HG02840 (cell line): ENCODE results near the gene KCNC4.

Experiments
- ATAC-seq: cut with Tn5 transposase; IDR thresholded peaks from one replicate; pipeline ENCODE4 v1.9.1; 2021; ENCODE audit warnings: mild to moderate bottlenecking, moderate library complexity, moderate number of reproducible peaks; ENCODE audit not compliant: unreplicated experiment, low FRiP score

Gene KCNC4

DNA sequence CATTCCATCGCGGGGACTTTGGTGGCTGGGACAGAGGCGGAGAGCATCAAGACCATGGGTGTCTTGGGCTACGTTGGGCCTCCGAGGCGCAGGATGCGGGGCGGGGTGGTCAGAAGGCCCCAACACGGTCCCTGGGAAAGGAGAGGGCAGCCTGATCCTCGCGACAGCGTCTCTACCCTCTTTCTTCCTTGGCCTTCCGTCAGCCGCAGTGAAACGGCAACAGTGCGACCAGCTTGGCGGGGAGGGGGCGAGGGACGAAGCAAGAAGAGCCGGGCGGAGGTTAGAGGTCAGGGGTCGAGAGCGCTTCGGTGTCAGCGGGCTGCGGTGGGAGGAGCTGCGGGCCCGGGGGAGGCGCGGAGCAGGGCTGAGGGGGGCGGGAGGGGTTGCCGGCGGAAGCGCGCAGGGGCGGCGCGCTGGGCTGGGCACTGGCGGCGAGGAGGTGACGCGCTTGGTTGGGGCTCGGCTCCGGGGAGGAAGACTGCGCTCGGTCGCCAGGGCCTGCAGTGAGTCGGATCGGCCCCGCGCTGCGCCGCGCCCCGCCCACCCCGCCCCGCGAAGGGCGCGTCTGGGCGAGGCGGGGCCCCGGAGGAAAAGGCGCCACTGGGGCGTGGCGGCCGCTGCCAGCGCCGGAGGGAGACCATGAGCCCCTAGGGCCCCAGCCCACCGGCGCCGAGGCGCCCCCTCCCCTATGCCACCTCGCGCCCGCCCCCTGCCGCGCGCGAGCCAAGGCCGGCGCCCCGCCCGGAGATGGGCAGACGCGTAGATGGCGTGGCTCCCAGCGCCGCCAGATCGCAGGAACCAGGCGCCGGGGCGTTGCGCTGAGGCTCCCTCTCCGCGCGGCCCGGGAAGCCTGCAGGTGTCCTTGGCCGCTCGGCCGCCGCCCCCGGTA is at the start of gene KCNC4:
KCNC4 (plus strand) TSS at position 600 of the 889 bp plus-strand sequence. CDS start 1,186 bp downstream, outside the sequence.
- ATAC-seq = peak; percentile 66

GRCh38 chr1:110160538-110161100 is 49.5 kb upstream of the KCNC4 start:
- ATAC-seq = no peak

- no peak for ATAC-seq
Measured at GRCh38 chr1:110161165-110161564, 48.9 kb upstream of the KCNC4 start.

GRCh38 chr1:110161849-110162248 is 48.3 kb upstream of the KCNC4 start:
- ATAC-seq = no peak

GRCh38 chr1:110163591-110163990 is 46.5 kb upstream of the KCNC4 start:
- no peak for ATAC-seq

DNA sequence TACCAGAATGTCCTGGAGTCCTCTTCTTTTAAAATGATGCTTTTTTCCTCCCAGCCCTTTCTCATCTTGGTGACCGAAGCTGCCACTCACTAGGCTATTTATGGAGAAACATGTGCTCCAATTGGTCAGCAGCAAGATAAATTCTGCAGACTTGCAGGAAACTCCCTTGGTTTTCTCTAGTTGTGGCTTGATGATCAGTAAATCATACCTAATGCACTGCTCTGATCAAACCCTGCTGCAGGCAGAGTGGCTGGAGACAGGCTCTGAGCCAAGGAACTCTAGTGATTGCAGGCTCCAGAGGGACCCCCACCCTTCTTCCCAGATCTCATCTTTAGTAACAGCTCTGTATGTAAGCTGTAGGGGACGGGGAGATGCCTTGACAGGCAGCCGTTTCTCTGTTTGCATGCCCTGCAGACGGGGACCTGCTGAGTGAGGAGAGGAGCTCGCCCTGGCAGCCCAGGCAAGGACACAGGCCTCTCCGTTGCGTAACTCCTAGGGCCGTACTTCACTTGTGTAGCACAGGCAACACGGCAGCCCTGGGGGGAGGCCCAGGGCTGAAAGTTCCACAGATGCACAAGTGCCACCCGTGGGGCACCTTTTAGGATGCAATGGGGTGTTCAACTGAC is 45.3 kb upstream of the KCNC4 start:
- no peak for ATAC-seq

GRCh38 chr1:110165761-110166231 is 44.3 kb upstream of the KCNC4 start:
- no peak for ATAC-seq

DNA sequence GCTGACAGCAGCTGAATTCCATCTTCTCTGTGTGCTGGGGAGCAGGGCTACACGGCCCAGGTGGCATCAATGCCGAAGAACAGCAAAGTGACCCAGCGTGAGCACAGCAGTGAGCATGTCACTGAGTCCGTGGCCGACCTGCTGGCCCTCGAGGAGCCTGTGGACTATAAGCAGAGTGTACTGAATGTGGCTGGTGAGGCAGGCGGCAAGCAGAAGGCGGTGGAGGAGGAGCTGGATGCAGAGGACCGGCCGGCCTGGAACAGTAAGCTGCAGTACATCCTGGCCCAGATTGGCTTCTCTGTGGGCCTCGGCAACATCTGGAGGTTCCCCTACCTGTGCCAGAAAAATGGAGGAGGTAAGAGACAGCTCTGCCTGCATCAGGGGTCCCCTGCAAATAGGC is 43.3 kb upstream of the KCNC4 start:
- ATAC-seq = no peak

GRCh38 chr1:110170766-110171733 is 39.1 kb upstream of the KCNC4 start:
- ATAC-seq = no peak

DNA sequence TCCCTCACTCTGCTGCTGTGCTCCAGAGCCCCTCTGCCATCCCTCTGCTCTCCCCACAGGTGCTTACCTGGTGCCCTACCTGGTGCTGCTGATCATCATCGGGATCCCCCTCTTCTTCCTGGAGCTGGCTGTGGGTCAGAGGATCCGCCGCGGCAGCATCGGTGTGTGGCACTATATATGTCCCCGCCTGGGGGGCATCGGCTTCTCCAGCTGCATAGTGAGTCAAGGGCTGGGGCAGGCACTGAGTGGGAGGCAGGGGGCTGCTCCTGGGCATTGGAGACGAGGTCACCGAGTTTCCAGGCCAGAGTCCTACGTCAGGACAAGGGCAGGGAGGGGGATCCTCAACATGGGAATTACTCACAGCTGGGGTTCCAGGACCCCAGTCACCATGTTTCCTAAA is 38.1 kb upstream of the KCNC4 start:
- ATAC-seq = no peak

DNA sequence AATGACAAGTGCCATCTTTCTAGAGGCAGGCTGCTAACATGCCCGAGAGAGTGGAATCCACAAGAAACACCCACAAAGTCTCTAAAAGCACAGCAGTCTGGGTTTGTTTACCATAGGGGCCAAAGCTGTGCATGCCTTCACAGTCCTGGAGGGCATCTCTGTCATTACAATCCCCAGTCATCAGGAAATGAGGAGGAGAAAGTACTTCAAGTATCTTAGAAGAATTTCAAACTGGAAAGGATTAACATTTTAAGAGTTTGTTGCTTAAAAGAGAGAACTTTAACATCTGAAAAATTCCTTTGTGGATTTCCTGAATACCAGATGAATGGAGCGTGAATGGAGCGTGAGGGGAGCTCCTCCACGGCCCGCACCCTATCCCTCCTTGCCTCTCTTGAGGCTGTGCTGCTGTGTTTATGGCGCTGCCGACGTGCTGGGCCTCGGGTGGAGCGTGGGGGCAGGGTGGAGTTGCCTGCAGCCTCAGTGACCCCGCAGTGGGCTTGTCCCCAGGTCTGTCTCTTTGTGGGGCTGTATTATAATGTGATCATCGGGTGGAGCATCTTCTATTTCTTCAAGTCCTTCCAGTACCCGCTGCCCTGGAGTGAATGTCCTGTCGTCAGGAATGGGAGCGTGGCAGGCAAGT is 36.5 kb upstream of the KCNC4 start:
- no peak for ATAC-seq

GRCh38 chr1:110174961-110175360 is 35.2 kb upstream of the KCNC4 start:
- ATAC-seq = no peak

- no peak for ATAC-seq
Measured at GRCh38 chr1:110176299-110176956, 33.7 kb upstream of the KCNC4 start.

DNA sequence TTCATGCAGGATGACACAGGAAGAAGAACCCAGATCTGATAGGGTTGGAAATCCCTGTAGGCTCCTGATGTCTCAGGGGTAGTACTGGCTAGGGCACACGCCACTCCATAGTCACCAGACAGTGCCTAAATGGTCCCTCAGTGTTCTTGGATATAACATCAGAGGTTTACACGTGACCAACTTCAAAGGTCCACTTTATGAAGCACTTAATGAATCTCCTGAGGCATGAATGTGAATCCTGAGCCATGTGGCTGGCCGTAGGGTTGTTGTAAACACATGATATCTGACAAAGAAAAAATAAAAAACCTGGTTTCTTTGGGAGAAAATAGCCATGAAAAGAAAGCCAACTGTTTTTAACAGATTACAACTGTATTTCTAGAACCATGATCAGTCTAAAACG is 32.3 kb upstream of the KCNC4 start:
- ATAC-seq = no peak

GRCh38 chr1:110183642-110184167 is 26.4 kb upstream of the KCNC4 start:
- no peak for ATAC-seq

- ATAC-seq = no peak
Measured at GRCh38 chr1:110184446-110184845, 25.7 kb upstream of the KCNC4 start.

GRCh38 chr1:110185181-110185580 is 24.9 kb upstream of the KCNC4 start:
- ATAC-seq = no peak

DNA sequence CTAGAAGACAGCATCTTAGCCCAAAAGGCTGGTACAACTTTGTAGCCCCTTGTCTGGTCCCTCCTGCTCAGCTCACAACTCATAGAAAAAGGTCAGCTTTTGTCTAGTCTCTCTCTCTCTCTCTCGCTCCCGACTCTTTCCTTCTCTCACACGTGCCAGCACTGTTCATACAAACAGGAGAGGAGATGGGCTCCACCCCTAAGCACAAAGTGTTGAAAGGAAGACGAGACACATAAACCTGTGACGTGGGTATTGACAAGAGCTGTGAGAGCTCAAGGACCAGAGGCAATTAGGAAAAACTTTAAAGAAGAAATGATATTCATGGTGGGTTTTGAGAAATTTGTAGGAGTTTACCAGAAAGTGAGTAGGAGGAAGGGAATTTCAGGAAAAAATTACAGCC is 23.6 kb upstream of the KCNC4 start:
- ATAC-seq = no peak
